RWPE2 (cell line): ENCODE data around the gene ASTN2.

ENCODE experiments used
- ATAC-seq: fragments of 200-7000 bp; cut with Tn5 transposase; 3 replicates; pipeline ENCODE4 v1.9.1; 2021; ENCODE audit warnings: low read depth
- DNase-seq: peaks from one replicate; pipeline ENCODE4 v3.0.0-alpha.2; 2020; ENCODE audit warnings: low spot score
- H3K27ac ChIP-seq: fragments of 450-650 bp; 2 replicates; pipeline ENCODE4 v1.5.1; 2017; ENCODE audit warnings: mild to moderate bottlenecking; ENCODE audit not compliant: poor library complexity, severe bottlenecking
- H3K27me3 ChIP-seq: fragments of 250-450 bp; sonication (Bioruptor Pico); 2 replicates; pipeline ENCODE4 v1.5.1; 2021; ENCODE audit warnings: mild to moderate bottlenecking, moderate library complexity; ENCODE audit not compliant: insufficient read depth, poor library complexity, severe bottlenecking
- H3K36me3 ChIP-seq: fragments of 250-450 bp; sonication (Bioruptor Pico); 2 replicates; pipeline ENCODE4 v1.5.1; 2020; ENCODE audit warnings: low read depth, mild to moderate bottlenecking, moderate library complexity
- H3K4me1 ChIP-seq: fragments of 250-450 bp; sonication (Bioruptor Pico); 2 replicates; pipeline ENCODE4 v1.5.1; 2021; ENCODE audit warnings: mild to moderate bottlenecking, moderate library complexity; ENCODE audit not compliant: insufficient read depth, poor library complexity, severe bottlenecking
- H3K4me3 ChIP-seq: fragments of 250-450 bp; sonication (Bioruptor Pico); 2 replicates; pipeline ENCODE4 v1.5.1; 2021; ENCODE audit warnings: mild to moderate bottlenecking, moderate library complexity; ENCODE audit not compliant: severe bottlenecking
- H3K9me3 ChIP-seq: fragments of 250-450 bp; sonication (Bioruptor Pico); 2 replicates; pipeline ENCODE4 v1.5.1; 2021; ENCODE audit warnings: mild to moderate bottlenecking, moderate library complexity; ENCODE audit not compliant: severe bottlenecking
- CTCF ChIP-seq: fragments of 450-650 bp; IDR thresholded peaks from one replicate; pipeline ENCODE4 v1.5.1; 2017; ENCODE audit warnings: mild to moderate bottlenecking, moderate library complexity; ENCODE audit not compliant: poor library complexity, severe bottlenecking

Gene ASTN2

DNA sequence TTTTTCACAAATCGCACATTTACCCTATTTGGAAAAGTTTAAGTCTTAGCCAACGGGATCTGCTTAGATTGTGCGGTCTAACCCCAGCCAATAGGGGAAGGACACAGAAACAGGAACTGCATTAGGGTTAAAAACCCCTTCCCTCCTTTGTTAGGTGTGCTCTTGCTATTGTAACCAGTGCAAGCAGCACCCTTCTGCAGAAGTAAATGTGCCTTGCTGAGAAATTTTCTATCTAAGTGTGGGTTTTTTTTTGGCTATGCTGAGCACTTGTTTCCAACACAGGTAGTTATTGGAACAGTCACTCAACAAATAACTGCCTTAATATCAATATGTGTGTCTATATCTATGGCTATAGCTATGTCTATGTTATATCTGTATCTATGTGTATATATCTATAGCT, 537.8 kb downstream of the ASTN2 start:
- no peak overlapping the region for H3K4me3 ChIP-seq
- no peaks in the 10 kb centered on the region for H3K9me3 ChIP-seq
- DNase-seq (no peak), ATAC-seq (no peak)
- no peaks in the 10 kb centered on the region for H3K27me3 ChIP-seq
- no peak overlapping the region for H3K27ac ChIP-seq
- TF ChIP-seq CTCF = no peak
- no peaks in the 10 kb centered on the region for H3K4me1 ChIP-seq
- H3K36me3 ChIP-seq = no peaks in the 10 kb centered on the region

GRCh38 chr9:116875576-116875975, 539.3 kb downstream of the ASTN2 start:
- DNase-seq = no peak

GRCh38 chr9:116873937-116874914, 540.6 kb downstream of the ASTN2 start:
- DNase-seq (no peak), ATAC-seq (no peak)
- H3K9me3 ChIP-seq = no peaks in the 10 kb centered on the region
- no peak for TF ChIP-seq CTCF
- H3K4me1 ChIP-seq = peaks cover 13% of the 10 kb centered on the region
- H3K27ac ChIP-seq = no peak overlapping the region
- no peaks in the 10 kb centered on the region for H3K27me3 ChIP-seq
- no peak overlapping the region for H3K4me3 ChIP-seq
- H3K36me3 ChIP-seq = no peaks in the 10 kb centered on the region

More at GRCh38 chr9:116875576-116875975, 539.3 kb downstream of the ASTN2 start:
- Histone ChIP-seq H3K27me3 (no peaks in the 10 kb centered on the region), H3K9me3 (no peaks in the 10 kb centered on the region), H3K27ac (no peak overlapping the region), H3K36me3 (no peaks in the 10 kb centered on the region), H3K4me3 (no peak overlapping the region), H3K4me1 (peaks cover 10% of the 10 kb centered on the region)
- ATAC-seq = no peak
- no peak for TF ChIP-seq CTCF

DNA sequence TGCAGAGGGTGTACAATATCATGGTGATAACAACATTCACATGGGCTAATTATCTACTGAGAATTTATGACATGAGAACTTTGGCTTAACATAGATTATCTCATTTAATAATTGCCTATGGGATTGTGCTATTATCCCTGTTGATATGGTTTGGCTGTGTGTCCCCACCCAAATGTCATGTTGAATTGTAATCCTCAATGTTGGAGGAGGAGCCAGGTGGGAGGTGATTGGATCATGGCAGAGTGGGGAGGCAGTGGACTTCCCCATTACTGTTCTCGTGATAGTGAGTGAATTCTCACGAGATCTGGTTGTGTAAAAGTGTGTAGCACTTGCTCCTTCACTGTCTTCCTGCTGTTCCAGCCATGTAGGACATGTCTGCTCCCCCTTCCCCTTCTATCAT, 541.4 kb downstream of the ASTN2 start:
- no peak overlapping the region for H3K27ac ChIP-seq
- H3K27me3 ChIP-seq = no peaks in the 10 kb centered on the region
- DNase-seq (no peak), ATAC-seq (no peak)
- no peaks in the 10 kb centered on the region for H3K36me3 ChIP-seq
- TF ChIP-seq CTCF = no peak
- no peaks in the 10 kb centered on the region for H3K9me3 ChIP-seq
- H3K4me1 ChIP-seq = peaks cover 13% of the 10 kb centered on the region
- no peak overlapping the region for H3K4me3 ChIP-seq

- H3K9me3 ChIP-seq = no peaks in the 10 kb centered on the region
- H3K27ac ChIP-seq = peak overlapping the region; percentile 76
- no peaks in the 10 kb centered on the region for H3K36me3 ChIP-seq
- ATAC-seq = peak; percentile 97
- TF ChIP-seq CTCF = no peak
- H3K27me3 ChIP-seq = no peaks in the 10 kb centered on the region
- no peak overlapping the region for H3K4me3 ChIP-seq
- peak; percentile 91 for DNase-seq
- peaks cover 13% of the 10 kb centered on the region for H3K4me1 ChIP-seq
These were observed 544.3 kb downstream of the ASTN2 start for GRCh38 chr9:116870566-116870965.
